Measurements from ENCODE around the gene GDPD5. TPM values are rescaled to one million over a fixed set of nuclear protein-coding genes. Genes with fewer than 3 reads are reported as not detected.

Gene GDPD5
- total and polyA plus RNA-seq, 2 donors (not counting 3 experiments of a cell fraction or from before 2014, with no cell fraction given), result 60.2 to 79.2 TPM

- ChIA-PET CTCF (interaction anchor here (0.9 to 1.8 kb wide), 4 partner anchors 9 to 47 kb away, joined by 3 to 5 read pairs (median 3); partner anchors contain the start of gene GDPD5), POLR2A (no interaction called here)
- Histone ChIP-seq H2AFZ (ENCODE audit: low read depth, low read length) (no peak overlapping the region), H3K4me2 (ENCODE audit: insufficient read depth, low read length) (no peak overlapping the region), H3K27ac (ENCODE audit: insufficient read depth, low read depth, low read length) (no peak overlapping the region), H3K9me3 (replicated peaks; ENCODE audit: control insufficient read depth, insufficient read depth, low read length) (no peaks in the 10 kb centered on the region), H3K9ac (replicated peaks; ENCODE audit: extremely low read depth, insufficient read depth, low read length) (no peak overlapping the region), H3K36me3 (ENCODE audit: control insufficient read depth in 2 of 2, extremely low read depth in 1 of 2, insufficient read depth in 2 of 2, low read length in 2 of 2) (no peaks in the 10 kb centered on the region), H4K20me1 (replicated peaks; ENCODE audit: control insufficient read depth, extremely low read depth, insufficient read depth, low read length) (no peaks in the 10 kb centered on the region), H3K4me3 (replicated peaks in 1 of 3; ENCODE audit: insufficient read depth in 1 of 3, low read depth in 1 of 3, low read length in 3 of 3) (no peak overlapping the region), H3K79me2 (ENCODE audit: control insufficient read depth, insufficient read depth, low read length) (no peaks in the 10 kb centered on the region), H3K27me3 (ENCODE audit: control insufficient read depth in 2 of 2, insufficient read depth in 2 of 2, low read length in 2 of 2) (no peaks in the 10 kb centered on the region), H3K9me1 (replicated peaks; ENCODE audit: control insufficient read depth, extremely low read depth, insufficient read depth, low read length) (no peaks in the 10 kb centered on the region), H3K4me1 (ENCODE audit: control insufficient read depth, extremely low read depth, insufficient read depth, low read length) (peaks cover 19% of the 10 kb centered on the region)
- no peak for TF ChIP-seq CTCF (IDR thresholded peaks at IDR 0.05; ENCODE audit: extremely low read depth in 1 of 2, insufficient read depth in 1 of 2, low read depth in 1 of 2, low read length in 2 of 2)
- no TSS peak for BruUV-seq (replicated peaks)
- intact Hi-C loops (cut with micrococcal nuclease), result no loop called here
- DNase-seq (ENCODE audit: low read depth, low spot score), result no peak
- dilution Hi-C loops (cut with MboI; ENCODE audit: extremely low pct_ligation_motif_present, low sequenced_read_pairs), result no loop called here
- peak; percentile 43 for FAIRE-seq
Measured at GRCh38 chr11:75498556-75499255, 27.0 kb downstream of the GDPD5 start.

- H3K9me1 ChIP-seq (replicated peaks; ENCODE audit: control insufficient read depth, extremely low read depth, insufficient read depth, low read length), result no peaks in the 10 kb centered on the region
- H3K27me3 ChIP-seq (ENCODE audit: control insufficient read depth in 2 of 2, insufficient read depth in 2 of 2, low read length in 2 of 2), result no peaks in the 10 kb centered on the region
- FAIRE-seq, result no peak
- POLR2A ChIA-PET, result no interaction called here
- no peaks in the 10 kb centered on the region for H3K36me3 ChIP-seq (ENCODE audit: control insufficient read depth in 2 of 2, extremely low read depth in 1 of 2, insufficient read depth in 2 of 2, low read length in 2 of 2)
- no peak overlapping the region for H3K27ac ChIP-seq (ENCODE audit: insufficient read depth, low read depth, low read length)
- no peak overlapping the region for H3K4me3 ChIP-seq (replicated peaks in 1 of 3; ENCODE audit: insufficient read depth in 1 of 3, low read depth in 1 of 3, low read length in 3 of 3)
- H3K79me2 ChIP-seq (ENCODE audit: control insufficient read depth, insufficient read depth, low read length), result no peaks in the 10 kb centered on the region
- no peaks in the 10 kb centered on the region for H4K20me1 ChIP-seq (replicated peaks; ENCODE audit: control insufficient read depth, extremely low read depth, insufficient read depth, low read length)
- peaks cover 19% of the 10 kb centered on the region for H3K4me1 ChIP-seq (ENCODE audit: control insufficient read depth, extremely low read depth, insufficient read depth, low read length)
- no peak for DNase-seq (ENCODE audit: low read depth, low spot score)
- no peak overlapping the region for H2AFZ ChIP-seq (ENCODE audit: low read depth, low read length)
- TF ChIP-seq POLR2AphosphoS5 (IDR thresholded peaks at IDR 0.05; ENCODE audit: insufficient read depth, low read depth, low read length) (no peak), FOS (IDR thresholded peaks at IDR 0.05; ENCODE audit: borderline replicate concordance, insufficient read depth, low read length) (no peak), GATA2 (IDR thresholded peaks at IDR 0.05; ENCODE audit: insufficient read depth, insufficient read length, low read depth, low read length) (no peak), JUN (IDR thresholded peaks at IDR 0.05; ENCODE audit: borderline replicate concordance, insufficient read depth, insufficient read length, low read depth) (no peak), MYC (IDR thresholded peaks at IDR 0.05; ENCODE audit: low read depth, low read length) (no peak), MAX (IDR thresholded peaks at IDR 0.05; ENCODE audit: insufficient read depth, insufficient read length) (no peak), CTCF (IDR thresholded peaks at IDR 0.05; ENCODE audit: extremely low read depth in 1 of 2, insufficient read depth in 1 of 2, low read depth in 1 of 2, low read length in 2 of 2) (no peak), POLR2A (IDR thresholded peaks at IDR 0.05; ENCODE audit: low read depth, low read length) (no peak), EZH2 (IDR thresholded peaks at IDR 0.05; ENCODE audit: borderline replicate concordance, low read depth, low read length, severe bottlenecking) (no peak)
- BruUV-seq (replicated peaks), result no TSS peak
- no peaks in the 10 kb centered on the region for H3K9me3 ChIP-seq (replicated peaks; ENCODE audit: control insufficient read depth, insufficient read depth, low read length)
- CTCF ChIA-PET, result no interaction called here
- H3K9ac ChIP-seq (replicated peaks; ENCODE audit: extremely low read depth, insufficient read depth, low read length), result no peak overlapping the region
- H3K4me2 ChIP-seq (ENCODE audit: insufficient read depth, low read length), result no peak overlapping the region
- dilution Hi-C loops (cut with MboI; ENCODE audit: extremely low pct_ligation_motif_present, low sequenced_read_pairs) (no loop called here), intact Hi-C loops (cut with micrococcal nuclease) (no loop called here)
Measured at GRCh38 chr11:75497788-75498409, 27.8 kb downstream of the GDPD5 start.

Data from endothelial cell of umbilical vein (primary cell).